Choroid plexus epithelial cell (primary cell): Measurements from ENCODE around the gene TPR.

Source experiments
- DNase-seq: peaks from one replicate; pipeline ENCODE4 v3.0.0-alpha.2; 2010; ENCODE audit warnings: low read depth
- H3K4me3 ChIP-seq: 2 replicates; pipeline ENCODE4 v1.5.1; 2011; ENCODE audit warnings: low read depth, mild to moderate bottlenecking, control low read depth, low read length, moderate library complexity
- TF ChIP-seq, protein P1 (sequence below): conservative IDR thresholded peaks from 2 replicates; pipeline ENCODE4 v1.5.1; 2011; ENCODE audit warnings: low read depth, mild to moderate bottlenecking, control low read depth, inconsistent platforms, low read length, moderate library complexity

Gene TPR

DNA sequence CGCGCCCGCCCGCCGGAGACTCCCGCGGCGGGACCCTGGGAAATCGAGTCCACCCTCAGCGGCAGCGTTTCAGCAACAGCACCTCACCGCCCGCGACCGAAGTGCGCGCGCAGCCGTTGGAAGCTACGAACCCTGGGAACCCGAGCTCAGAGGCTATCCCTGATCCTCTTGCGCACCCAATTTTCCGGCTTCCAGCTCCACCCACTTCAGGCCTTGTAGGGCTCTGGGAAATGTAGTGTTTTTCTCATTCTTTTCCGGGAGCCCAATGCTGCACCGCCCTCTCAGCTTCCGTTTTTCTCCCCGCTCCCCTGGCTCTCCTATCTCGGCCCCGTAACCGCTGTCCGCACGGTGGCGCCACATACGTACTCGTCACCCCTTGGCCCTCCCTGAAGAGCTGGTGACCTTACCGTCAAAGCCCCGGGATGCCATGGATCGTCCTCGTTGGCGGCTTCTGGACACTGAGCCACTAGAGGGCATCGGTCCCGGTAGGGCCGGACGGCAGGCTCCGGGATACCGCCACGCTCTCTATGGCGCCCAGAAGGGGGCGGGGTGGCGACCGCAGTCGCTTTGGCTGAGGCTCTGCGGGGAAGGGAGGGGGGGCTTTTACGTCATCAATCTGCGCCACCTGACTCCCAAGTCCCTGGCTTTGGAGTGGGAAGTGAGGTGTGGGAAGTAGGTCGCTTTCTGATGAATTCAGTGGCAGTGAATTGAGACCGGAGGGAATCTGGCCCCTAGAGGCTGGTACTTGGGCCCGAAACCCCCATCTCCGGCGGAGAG is at the start of gene TPR, which contains the start of gene ODR4:
TPR (minus strand) TSS at position 102 of the 777 bp plus-strand sequence. CDS start 225 bp downstream, outside the sequence.
ODR4 (plus strand) TSS at position 687 of the 777 bp plus-strand sequence. CDS start 3,948 bp downstream, outside the sequence.
- peak within 1 kb of the TSS; percentile 88 for H3K4me3 ChIP-seq

DNA sequence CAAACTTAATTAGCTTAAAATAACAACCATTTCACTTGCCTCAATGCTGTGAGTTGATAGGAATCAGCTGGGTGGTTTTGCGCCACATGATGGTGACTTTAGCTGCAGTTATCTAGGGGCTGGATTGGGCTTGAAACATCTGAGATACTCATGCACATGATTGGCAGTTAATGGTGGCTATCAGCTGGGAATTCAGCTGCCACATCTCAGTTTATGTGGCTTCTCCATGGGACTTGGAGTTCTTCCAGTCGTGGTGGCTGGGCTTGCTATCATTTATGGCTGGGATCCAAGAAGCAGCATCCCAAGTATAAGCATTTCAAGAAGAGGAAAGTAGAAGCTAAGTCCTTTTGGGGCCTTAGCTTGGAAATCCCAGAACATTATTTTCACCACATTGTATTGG is 49.5 kb upstream of the TPR start:
- TF ChIP-seq, protein P1, sequence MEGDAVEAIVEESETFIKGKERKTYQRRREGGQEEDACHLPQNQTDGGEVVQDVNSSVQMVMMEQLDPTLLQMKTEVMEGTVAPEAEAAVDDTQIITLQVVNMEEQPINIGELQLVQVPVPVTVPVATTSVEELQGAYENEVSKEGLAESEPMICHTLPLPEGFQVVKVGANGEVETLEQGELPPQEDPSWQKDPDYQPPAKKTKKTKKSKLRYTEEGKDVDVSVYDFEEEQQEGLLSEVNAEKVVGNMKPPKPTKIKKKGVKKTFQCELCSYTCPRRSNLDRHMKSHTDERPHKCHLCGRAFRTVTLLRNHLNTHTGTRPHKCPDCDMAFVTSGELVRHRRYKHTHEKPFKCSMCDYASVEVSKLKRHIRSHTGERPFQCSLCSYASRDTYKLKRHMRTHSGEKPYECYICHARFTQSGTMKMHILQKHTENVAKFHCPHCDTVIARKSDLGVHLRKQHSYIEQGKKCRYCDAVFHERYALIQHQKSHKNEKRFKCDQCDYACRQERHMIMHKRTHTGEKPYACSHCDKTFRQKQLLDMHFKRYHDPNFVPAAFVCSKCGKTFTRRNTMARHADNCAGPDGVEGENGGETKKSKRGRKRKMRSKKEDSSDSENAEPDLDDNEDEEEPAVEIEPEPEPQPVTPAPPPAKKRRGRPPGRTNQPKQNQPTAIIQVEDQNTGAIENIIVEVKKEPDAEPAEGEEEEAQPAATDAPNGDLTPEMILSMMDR = no peak
- H3K4me3 ChIP-seq = no peak overlapping the region
- peak; percentile 59 for DNase-seq

More for the DNA sequence above, at the start of gene TPR, which contains the start of gene ODR4:
- peak; percentile 100 for DNase-seq
- TF ChIP-seq, protein P1 = peak; percentile 84

DNA sequence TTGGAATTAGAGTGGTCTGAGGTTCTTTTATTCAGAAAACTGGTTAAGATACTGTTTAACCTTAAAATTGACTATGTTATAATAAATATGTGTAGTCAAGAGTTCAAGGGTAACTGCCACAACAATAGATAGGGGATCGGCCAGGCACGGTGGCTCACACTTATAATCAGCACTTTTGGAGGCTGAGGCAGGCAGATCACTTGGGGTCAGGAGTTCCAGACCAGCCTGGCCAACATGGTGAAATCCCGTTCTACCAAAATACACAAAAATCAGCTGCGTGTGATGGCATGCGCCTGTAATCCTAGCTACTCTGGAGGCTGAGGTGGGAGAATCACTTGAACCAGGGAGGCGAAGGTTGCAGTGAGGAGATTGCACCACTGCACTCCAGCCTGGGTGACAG is 46.4 kb upstream of the TPR start:
- TF ChIP-seq, protein P1 = no peak
- H3K4me3 ChIP-seq = no peak overlapping the region
- DNase-seq = peak; percentile 7

DNA sequence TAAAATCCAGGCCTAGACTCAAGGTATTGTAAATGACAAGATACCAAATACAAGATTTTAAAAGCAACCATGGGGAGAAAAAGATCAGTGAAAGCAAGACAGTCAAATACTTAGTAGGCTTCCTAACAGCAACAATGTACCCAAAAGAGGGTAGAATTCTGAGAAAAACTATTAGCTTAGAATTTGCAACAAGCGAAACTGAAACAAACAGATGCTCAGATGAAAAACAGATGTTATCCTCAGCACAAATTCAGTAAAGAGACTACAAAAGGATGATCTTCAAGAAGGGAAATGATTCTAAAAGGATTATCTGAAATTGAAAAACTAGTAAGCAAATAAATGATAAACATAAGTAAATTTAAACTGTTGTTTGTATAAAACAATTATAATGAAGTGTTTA is 45.9 kb upstream of the TPR start:
- DNase-seq = peak; percentile 42
- no peak overlapping the region for H3K4me3 ChIP-seq
- TF ChIP-seq, protein P1 = no peak

DNA sequence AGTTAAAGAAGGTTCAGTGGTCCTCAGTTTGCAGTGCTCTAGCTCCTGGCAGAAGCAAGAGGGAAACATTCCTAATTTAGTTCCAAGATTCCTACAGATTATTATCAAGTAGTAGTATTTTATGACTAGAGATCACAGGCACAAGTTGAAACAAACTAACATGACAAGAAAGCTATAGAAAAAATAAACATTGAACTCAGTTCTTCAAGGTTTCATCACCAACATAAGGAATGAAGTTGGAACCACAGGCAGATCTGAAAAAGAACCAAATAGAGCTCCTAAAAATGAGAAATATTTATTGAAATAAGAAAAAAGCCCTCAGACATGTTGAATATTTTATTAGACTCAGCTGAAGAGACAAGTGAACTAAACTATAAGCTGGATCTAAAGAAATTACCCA is 45.3 kb upstream of the TPR start:
- TF ChIP-seq, protein P1 = no peak
- no peak overlapping the region for H3K4me3 ChIP-seq
- DNase-seq = peak; percentile 26

DNA sequence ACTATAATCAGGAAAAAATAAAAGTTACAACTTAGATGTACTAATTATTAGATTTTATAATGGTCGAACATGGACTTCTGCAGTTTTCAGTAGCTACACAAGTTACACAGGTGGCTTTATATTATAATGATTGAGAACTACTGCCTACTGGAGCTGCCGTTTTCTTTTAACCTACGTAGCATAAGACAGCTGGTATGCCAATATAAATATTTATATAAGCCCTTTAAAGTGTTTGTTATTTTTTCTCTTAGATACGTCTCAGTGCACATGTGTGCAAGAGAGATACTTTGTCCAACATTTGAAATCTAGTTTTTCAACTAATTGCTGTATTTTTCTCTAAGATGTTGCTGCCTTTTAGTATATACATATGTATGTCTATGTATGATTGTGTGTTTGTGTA is 43.5 kb upstream of the TPR start:
- DNase-seq = peak; percentile 47

More for the DNA sequence above, 43.5 kb upstream of the TPR start:
- TF ChIP-seq, protein P1 = no peak
- no peak overlapping the region for H3K4me3 ChIP-seq
